A549 (cell line): ENCODE data around the gene TEX9.
"Not testable (repeated sequence)": the region's sequence is repeated elsewhere in the genome, so short reads cannot be mapped to it uniquely, and the experiment has no call there.

Source experiments
- CEBPB ChIP-seq, 2 experiments: fragments of >200 bp in 1 of 2; sonication (Bioruptor Twin) in 1 of 2; formaldehyde crosslinking in 1 of 2; IDR thresholded peaks; 2 replicates each; pipeline ENCODE4 v1.6.1; 2012 to 2016
- CHD2 ChIP-seq: fragments of 150-350 bp; IDR thresholded peaks from 2 replicates; pipeline ENCODE4 v1.6.1; 2014; ENCODE audit warnings: low read length; ENCODE audit not compliant: partially characterized antibody
- CTCF ChIP-seq: fragments of >200 bp; sonication (Bioruptor Twin); formaldehyde crosslinking; IDR thresholded peaks from 3 replicates; pipeline ENCODE4 v1.5.1; 2016
- E2F6 ChIP-seq: IDR thresholded peaks from 2 replicates; pipeline ENCODE4 v1.6.1; 2012; ENCODE audit warnings: low read depth, borderline replicate concordance
- EP300 ChIP-seq, 2 experiments: fragments of >200 bp; sonication (Bioruptor Twin); formaldehyde crosslinking; IDR thresholded peaks; 2 replicates in 1 of 2; 3 replicates in 1 of 2; pipeline ENCODE4 v1.6.1; 2016 to 2017
- ESRRA ChIP-seq: fragments of 150-350 bp; IDR thresholded peaks from 2 replicates; pipeline ENCODE4 v1.6.1; 2014; ENCODE audit warnings: mild to moderate bottlenecking, low read length, borderline replicate concordance
- JUNB ChIP-seq: fragments of >200 bp; sonication (Bioruptor Twin); formaldehyde crosslinking; IDR thresholded peaks from 2 replicates; pipeline ENCODE4 v1.6.1; 2016
- MAX ChIP-seq: IDR thresholded peaks from 2 replicates; pipeline ENCODE4 v1.6.1; 2012
- MAZ ChIP-seq: fragments of 150-350 bp; IDR thresholded peaks from 2 replicates; pipeline ENCODE4 v1.6.1; 2014; ENCODE audit warnings: antibody characterized with exemption, low read depth, low read length, borderline replicate concordance
- REST ChIP-seq: fragments of 200-600 bp; sonication (generic); IDR thresholded peaks from 2 replicates; pipeline ENCODE4 v1.6.1; 2016; ENCODE audit warnings: antibody characterized with exemption, mild to moderate bottlenecking, moderate library complexity
- SMC3 ChIP-seq: fragments of >200 bp; sonication (Bioruptor Twin); formaldehyde crosslinking; IDR thresholded peaks from 3 replicates; pipeline ENCODE4 v1.6.1; 2018; ENCODE audit warnings: inconsistent platforms

- TF ChIP-seq CEBPB (IDR thresholded peaks at IDR 0.05); CTCF; ESRRA; REST; MAZ; CHD2; MAX; SMC3; EP300 (IDR thresholded peaks at IDR 0.05); JUNB; E2F6: not testable (repeated sequence)
These were observed 9.5 kb downstream of the TEX9 start for GRCh38 chr15:56374693-56375092.
